Measurements from ENCODE around the gene IL21R. TPM values are rescaled to one million over a fixed set of nuclear protein-coding genes. Genes with fewer than 3 reads are reported as not detected.

The IL21R gene
- total and polyA plus RNA-seq, 10 of the 15 experiments (the other 5 are each of a cell fraction or from before 2014, with no cell fraction given) = 5.3 to 138 (median 82.5) TPM

DNA sequence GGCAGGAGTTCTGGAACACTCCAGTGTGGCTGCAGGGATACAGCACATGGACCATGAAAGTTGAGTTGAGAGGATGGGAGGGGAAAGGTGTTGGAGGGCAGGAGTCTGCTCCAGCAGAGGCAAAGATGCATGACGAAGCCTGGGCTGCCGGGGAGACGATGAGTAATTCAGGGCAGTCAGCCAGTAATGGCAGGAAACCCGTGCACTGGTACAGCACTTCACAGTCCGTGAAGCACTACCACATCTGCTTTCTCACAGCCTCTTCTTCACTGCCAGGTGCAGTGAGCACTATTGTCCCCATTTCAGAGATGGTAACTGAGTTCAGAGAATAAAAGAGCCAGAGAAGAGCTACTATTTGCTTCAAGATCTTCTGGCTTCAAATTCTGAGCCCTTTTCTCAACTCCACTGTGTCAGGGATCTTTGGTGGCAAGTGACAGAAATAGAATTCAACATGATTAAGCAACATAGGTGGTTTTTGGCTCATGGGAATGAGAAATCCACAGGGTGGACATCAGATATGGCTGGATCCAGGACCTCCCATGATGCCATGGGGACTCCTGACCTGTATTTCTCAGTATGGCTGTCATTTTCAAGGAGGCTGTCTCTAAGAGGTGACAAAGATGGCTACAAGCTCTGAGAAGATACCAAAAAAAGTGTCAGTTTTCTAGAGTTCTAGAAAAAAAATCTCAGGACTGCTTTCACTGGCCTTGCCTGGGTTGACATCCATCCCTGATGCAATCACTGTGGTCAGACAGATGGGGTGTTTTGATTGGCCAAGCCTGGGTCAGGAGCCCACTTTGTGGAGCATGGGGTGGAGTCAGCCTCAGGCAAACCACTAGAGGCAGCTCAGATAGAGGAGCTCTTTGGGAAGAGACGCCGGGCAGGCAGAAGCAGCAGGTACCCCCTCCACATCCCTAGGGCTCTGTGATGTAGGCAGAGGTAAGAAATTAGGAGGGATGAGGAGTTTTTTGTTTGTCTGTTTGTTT is 24.7 kb downstream of the IL21R start (continued):
- peak; percentile 96 for TF ChIP-seq ZNF217 (IDR thresholded peaks at IDR 0.05)
- TF ChIP-seq, protein P1, sequence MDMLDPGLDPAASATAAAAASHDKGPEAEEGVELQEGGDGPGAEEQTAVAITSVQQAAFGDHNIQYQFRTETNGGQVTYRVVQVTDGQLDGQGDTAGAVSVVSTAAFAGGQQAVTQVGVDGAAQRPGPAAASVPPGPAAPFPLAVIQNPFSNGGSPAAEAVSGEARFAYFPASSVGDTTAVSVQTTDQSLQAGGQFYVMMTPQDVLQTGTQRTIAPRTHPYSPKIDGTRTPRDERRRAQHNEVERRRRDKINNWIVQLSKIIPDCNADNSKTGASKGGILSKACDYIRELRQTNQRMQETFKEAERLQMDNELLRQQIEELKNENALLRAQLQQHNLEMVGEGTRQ (IDR thresholded peaks at IDR 0.05; ENCODE audit: borderline replicate concordance, low read depth, low read length) = peak; percentile 41; the same call in 1 of the 2 replicates
- peak; percentile 86; the same call in 1 of the 2 replicates for TF ChIP-seq ZBED1 (IDR thresholded peaks at IDR 0.05; ENCODE audit: borderline replicate concordance)
- TF ChIP-seq ATF7 (IDR thresholded peaks at IDR 0.05; ENCODE audit: low read depth) = peak; percentile 83
- TF ChIP-seq NFYB (IDR thresholded peaks at IDR 0.05; ENCODE audit: insufficient read depth, low read depth, low read length) = peak; percentile 65; the same call in 1 of the 2 replicates
- TF ChIP-seq IRF4 (IDR thresholded peaks at IDR 0.05; ENCODE audit: low read depth, low read length) = peak; percentile 90
- TF ChIP-seq ETV6 (conservative IDR thresholded peaks at IDR 0.05 in 1 of 2, IDR thresholded peaks at IDR 0.05 in 1 of 2; ENCODE audit: borderline replicate concordance in 1 of 2, low read depth in 1 of 2) = peak in 1 of 2 experiments; percentile 70; a peak in 2 of 4 replicates
- TF ChIP-seq TCF12 (IDR thresholded peaks at IDR 0.05; ENCODE audit: low read depth, low read length) = peak; percentile 97
- TF ChIP-seq BMI1 (IDR thresholded peaks at IDR 0.05; ENCODE audit: borderline replicate concordance) = no peak; the same call in 1 of the 2 replicates
- TF ChIP-seq, protein P2, sequence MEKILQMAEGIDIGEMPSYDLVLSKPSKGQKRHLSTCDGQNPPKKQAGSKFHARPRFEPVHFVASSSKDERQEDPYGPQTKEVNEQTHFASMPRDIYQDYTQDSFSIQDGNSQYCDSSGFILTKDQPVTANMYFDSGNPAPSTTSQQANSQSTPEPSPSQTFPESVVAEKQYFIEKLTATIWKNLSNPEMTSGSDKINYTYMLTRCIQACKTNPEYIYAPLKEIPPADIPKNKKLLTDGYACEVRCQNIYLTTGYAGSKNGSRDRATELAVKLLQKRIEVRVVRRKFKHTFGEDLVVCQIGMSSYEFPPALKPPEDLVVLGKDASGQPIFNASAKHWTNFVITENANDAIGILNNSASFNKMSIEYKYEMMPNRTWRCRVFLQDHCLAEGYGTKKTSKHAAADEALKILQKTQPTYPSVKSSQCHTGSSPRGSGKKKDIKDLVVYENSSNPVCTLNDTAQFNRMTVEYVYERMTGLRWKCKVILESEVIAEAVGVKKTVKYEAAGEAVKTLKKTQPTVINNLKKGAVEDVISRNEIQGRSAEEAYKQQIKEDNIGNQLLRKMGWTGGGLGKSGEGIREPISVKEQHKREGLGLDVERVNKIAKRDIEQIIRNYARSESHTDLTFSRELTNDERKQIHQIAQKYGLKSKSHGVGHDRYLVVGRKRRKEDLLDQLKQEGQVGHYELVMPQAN (conservative IDR thresholded peaks at IDR 0.05) = 0 out of 2 replicates have a peak, but pooled peaks have one; percentile 47
- TF ChIP-seq, protein P3, sequence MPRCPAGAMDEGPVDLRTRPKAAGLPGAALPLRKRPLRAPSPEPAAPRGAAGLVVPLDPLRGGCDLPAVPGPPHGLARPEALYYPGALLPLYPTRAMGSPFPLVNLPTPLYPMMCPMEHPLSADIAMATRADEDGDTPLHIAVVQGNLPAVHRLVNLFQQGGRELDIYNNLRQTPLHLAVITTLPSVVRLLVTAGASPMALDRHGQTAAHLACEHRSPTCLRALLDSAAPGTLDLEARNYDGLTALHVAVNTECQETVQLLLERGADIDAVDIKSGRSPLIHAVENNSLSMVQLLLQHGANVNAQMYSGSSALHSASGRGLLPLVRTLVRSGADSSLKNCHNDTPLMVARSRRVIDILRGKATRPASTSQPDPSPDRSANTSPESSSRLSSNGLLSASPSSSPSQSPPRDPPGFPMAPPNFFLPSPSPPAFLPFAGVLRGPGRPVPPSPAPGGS (IDR thresholded peaks at IDR 0.05; ENCODE audit: borderline replicate concordance, insufficient read depth, low read depth, low read length, poor library complexity, severe bottlenecking) = peak; percentile 88
- no peak for TF ChIP-seq ZNF622 (IDR thresholded peaks at IDR 0.05)
- TF ChIP-seq SMARCA5 (IDR thresholded peaks at IDR 0.05) = peak; percentile 96
- peak; percentile 78 for TF ChIP-seq POLR2AphosphoS5 (IDR thresholded peaks at IDR 0.05; ENCODE audit: low read length)
- peak; percentile 88 to 89 for TF ChIP-seq IKZF2 (IDR thresholded peaks at IDR 0.05)
- peak; percentile 51; the same call in 1 of the 2 replicates for TF ChIP-seq NR2F1 (conservative IDR thresholded peaks at IDR 0.05)
- TF ChIP-seq, protein P4, sequence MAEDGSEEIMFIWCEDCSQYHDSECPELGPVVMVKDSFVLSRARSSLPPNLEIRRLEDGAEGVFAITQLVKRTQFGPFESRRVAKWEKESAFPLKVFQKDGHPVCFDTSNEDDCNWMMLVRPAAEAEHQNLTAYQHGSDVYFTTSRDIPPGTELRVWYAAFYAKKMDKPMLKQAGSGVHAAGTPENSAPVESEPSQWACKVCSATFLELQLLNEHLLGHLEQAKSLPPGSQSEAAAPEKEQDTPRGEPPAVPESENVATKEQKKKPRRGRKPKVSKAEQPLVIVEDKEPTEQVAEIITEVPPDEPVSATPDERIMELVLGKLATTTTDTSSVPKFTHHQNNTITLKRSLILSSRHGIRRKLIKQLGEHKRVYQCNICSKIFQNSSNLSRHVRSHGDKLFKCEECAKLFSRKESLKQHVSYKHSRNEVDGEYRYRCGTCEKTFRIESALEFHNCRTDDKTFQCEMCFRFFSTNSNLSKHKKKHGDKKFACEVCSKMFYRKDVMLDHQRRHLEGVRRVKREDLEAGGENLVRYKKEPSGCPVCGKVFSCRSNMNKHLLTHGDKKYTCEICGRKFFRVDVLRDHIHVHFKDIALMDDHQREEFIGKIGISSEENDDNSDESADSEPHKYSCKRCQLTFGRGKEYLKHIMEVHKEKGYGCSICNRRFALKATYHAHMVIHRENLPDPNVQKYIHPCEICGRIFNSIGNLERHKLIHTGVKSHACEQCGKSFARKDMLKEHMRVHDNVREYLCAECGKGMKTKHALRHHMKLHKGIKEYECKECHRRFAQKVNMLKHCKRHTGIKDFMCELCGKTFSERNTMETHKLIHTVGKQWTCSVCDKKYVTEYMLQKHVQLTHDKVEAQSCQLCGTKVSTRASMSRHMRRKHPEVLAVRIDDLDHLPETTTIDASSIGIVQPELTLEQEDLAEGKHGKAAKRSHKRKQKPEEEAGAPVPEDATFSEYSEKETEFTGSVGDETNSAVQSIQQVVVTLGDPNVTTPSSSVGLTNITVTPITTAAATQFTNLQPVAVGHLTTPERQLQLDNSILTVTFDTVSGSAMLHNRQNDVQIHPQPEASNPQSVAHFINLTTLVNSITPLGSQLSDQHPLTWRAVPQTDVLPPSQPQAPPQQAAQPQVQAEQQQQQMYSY (CRISPR knock-in tag; IDR thresholded peaks at IDR 0.05) = peak; percentile 48; the same call in 1 of the 2 replicates
- TF ChIP-seq EP300 (IDR thresholded peaks at IDR 0.05; ENCODE audit: borderline replicate concordance in 1 of 2, control insufficient read depth in 1 of 2, low read depth in 2 of 2, low read length in 2 of 2) = peak in 1 of 2 experiments; percentile 80; a peak in 2 of 4 replicates
- no peak for TF ChIP-seq ZNF384 (IDR thresholded peaks at IDR 0.05; ENCODE audit: borderline replicate concordance, low read depth, low read length)
- peak; percentile 81 for TF ChIP-seq CREM (IDR thresholded peaks at IDR 0.05; ENCODE audit: low read depth)
- no peak for TF ChIP-seq PAX8 (IDR thresholded peaks at IDR 0.05)
